ENCODE results near the gene CHSY3.
A peak's percentile ranks its signal among the peaks of the same experiment; 100 is the strongest.

CHSY3 gene

GRCh38 chr5:129951039-129951438, 46.8 kb downstream of the CHSY3 start:
- Histone ChIP-seq H3K4me3 (ENCODE audit: severe bottlenecking) (no peak overlapping the region), H3K27me3 (ENCODE audit: insufficient read depth, poor library complexity, severe bottlenecking) (no peaks in the 10 kb centered on the region), H3K27ac (ENCODE audit: poor library complexity, severe bottlenecking) (no peak overlapping the region), H3K36me3 (ENCODE audit: low read depth) (no peaks in the 10 kb centered on the region), H3K4me1 (ENCODE audit: insufficient read depth, poor library complexity, severe bottlenecking) (no peaks in the 10 kb centered on the region), H3K9me3 (ENCODE audit: severe bottlenecking) (no peaks in the 10 kb centered on the region)
- no peak for TF ChIP-seq CTCF (IDR thresholded peaks at IDR 0.05; ENCODE audit: poor library complexity, severe bottlenecking)
- no peak for ATAC-seq (ENCODE audit: low read depth)
- no peak for DNase-seq (ENCODE audit: low spot score)

- no peaks in the 10 kb centered on the region for H3K27me3 ChIP-seq (ENCODE audit: insufficient read depth, poor library complexity, severe bottlenecking)
- no peaks in the 10 kb centered on the region for H3K36me3 ChIP-seq (ENCODE audit: low read depth)
- ATAC-seq (ENCODE audit: low read depth) = 0 out of 3 replicates have a peak, but pooled peaks have one; percentile 17
- H3K4me1 ChIP-seq (ENCODE audit: insufficient read depth, poor library complexity, severe bottlenecking) = no peaks in the 10 kb centered on the region
- TF ChIP-seq CTCF (IDR thresholded peaks at IDR 0.05; ENCODE audit: poor library complexity, severe bottlenecking) = no peak
- H3K27ac ChIP-seq (ENCODE audit: poor library complexity, severe bottlenecking) = no peak overlapping the region
- H3K4me3 ChIP-seq (ENCODE audit: severe bottlenecking) = no peak overlapping the region
- no peaks in the 10 kb centered on the region for H3K9me3 ChIP-seq (ENCODE audit: severe bottlenecking)
- no peak for DNase-seq (ENCODE audit: low spot score)
Measured at GRCh38 chr5:129958581-129958980, 54.3 kb downstream of the CHSY3 start.

GRCh38 chr5:129960831-129961230, 56.6 kb downstream of the CHSY3 start:
- DNase-seq (ENCODE audit: low spot score) = no peak
- H3K27me3 ChIP-seq (ENCODE audit: insufficient read depth, poor library complexity, severe bottlenecking) = no peaks in the 10 kb centered on the region
- no peak overlapping the region for H3K27ac ChIP-seq (ENCODE audit: poor library complexity, severe bottlenecking)
- H3K4me3 ChIP-seq (ENCODE audit: severe bottlenecking) = no peak overlapping the region
- no peak for TF ChIP-seq CTCF (IDR thresholded peaks at IDR 0.05; ENCODE audit: poor library complexity, severe bottlenecking)
- H3K9me3 ChIP-seq (ENCODE audit: severe bottlenecking) = no peaks in the 10 kb centered on the region
- H3K4me1 ChIP-seq (ENCODE audit: insufficient read depth, poor library complexity, severe bottlenecking) = no peaks in the 10 kb centered on the region
- ATAC-seq (ENCODE audit: low read depth) = no peak
- H3K36me3 ChIP-seq (ENCODE audit: low read depth) = no peaks in the 10 kb centered on the region

- ATAC-seq (ENCODE audit: low read depth) (no peak), DNase-seq (ENCODE audit: low spot score) (no peak)
- no peak for TF ChIP-seq CTCF (IDR thresholded peaks at IDR 0.05; ENCODE audit: poor library complexity, severe bottlenecking)
- Histone ChIP-seq H3K27ac (ENCODE audit: poor library complexity, severe bottlenecking) (no peak overlapping the region), H3K36me3 (ENCODE audit: low read depth) (no peaks in the 10 kb centered on the region), H3K4me3 (ENCODE audit: severe bottlenecking) (no peak overlapping the region), H3K4me1 (ENCODE audit: insufficient read depth, poor library complexity, severe bottlenecking) (no peaks in the 10 kb centered on the region), H3K27me3 (ENCODE audit: insufficient read depth, poor library complexity, severe bottlenecking) (no peaks in the 10 kb centered on the region), H3K9me3 (ENCODE audit: severe bottlenecking) (no peaks in the 10 kb centered on the region)
Measured at GRCh38 chr5:129962506-129962905, 58.2 kb downstream of the CHSY3 start.

- H3K9me3 ChIP-seq (ENCODE audit: severe bottlenecking) = no peaks in the 10 kb centered on the region
- no peak for TF ChIP-seq CTCF (IDR thresholded peaks at IDR 0.05; ENCODE audit: poor library complexity, severe bottlenecking)
- H3K27me3 ChIP-seq (ENCODE audit: insufficient read depth, poor library complexity, severe bottlenecking) = no peaks in the 10 kb centered on the region
- no peak overlapping the region for H3K4me3 ChIP-seq (ENCODE audit: severe bottlenecking)
- H3K4me1 ChIP-seq (ENCODE audit: insufficient read depth, poor library complexity, severe bottlenecking) = no peaks in the 10 kb centered on the region
- H3K36me3 ChIP-seq (ENCODE audit: low read depth) = no peaks in the 10 kb centered on the region
- ATAC-seq (ENCODE audit: low read depth) (peak; percentile 92), DNase-seq (ENCODE audit: low spot score) (no peak)
- no peak overlapping the region for H3K27ac ChIP-seq (ENCODE audit: poor library complexity, severe bottlenecking)
Measured at GRCh38 chr5:129963359-129963758, 59.1 kb downstream of the CHSY3 start.

All from RWPE2 (cell line).